HEK293 (cell line): Measurements from ENCODE around the gene SUPV3L1.
A peak's percentile ranks its signal among the peaks of the same experiment; 100 is the strongest.

Experiments used
- CTCF ChIA-PET: fragments of 350-600 bp; formaldehyde crosslinking; extraction: SDS; loops from one replicate; lab custom pipeline; 2021; ENCODE audit warnings: antibody characterized with exemption; lab: Yijun Ruan, JAX
- POLR2A ChIA-PET: fragments of 300-600 bp; formaldehyde crosslinking; extraction: SDS; loops from one replicate; lab custom pipeline; 2020; ENCODE audit warnings: antibody characterized with exemption, inconsistent platforms; lab: Yijun Ruan, JAX
- H3K27ac ChIP-seq: fragments of 200-500 bp; sonication (Bioruptor generic); 2 replicates; pipeline ENCODE4 v1.5.1; 2014; ENCODE audit warnings: low read depth, low read length, control low read depth, inconsistent platforms; ENCODE audit errors: extremely low read depth
- H3K36me3 ChIP-seq, 2 experiments: fragments of 200-500 bp in 1 of 2; sonication (Bioruptor generic) in 1 of 2; 1 replicate in 1 of 2; 2 replicates in 1 of 2; pipeline ENCODE4 v1.5.1; 2014 to 2017; ENCODE audit warnings: inconsistent platforms in 2 of 2, low read length in 2 of 2; ENCODE audit not compliant: control insufficient read depth in 2 of 2, insufficient read depth in 1 of 2
- H3K4me1 ChIP-seq: fragments of 200-500 bp; sonication (Bioruptor generic); 2 replicates; pipeline ENCODE4 v1.5.1; 2014; ENCODE audit warnings: mild to moderate bottlenecking, low read length, inconsistent platforms; ENCODE audit not compliant: control insufficient read depth, insufficient read depth
- H3K4me3 ChIP-seq: 2 replicates; pipeline ENCODE4 v1.5.1; 2011; ENCODE audit warnings: low read depth, mild to moderate bottlenecking, control low read depth, low read length, moderate library complexity
- H3K9me3 ChIP-seq: fragments of 200-500 bp; sonication (Bioruptor generic); 2 replicates; pipeline ENCODE4 v1.5.1; 2014; ENCODE audit warnings: low read depth, low read length, inconsistent platforms; ENCODE audit not compliant: control insufficient read depth, insufficient read depth
- GLI4 ChIP-seq: fragments of 450-650 bp; formaldehyde crosslinking; IDR thresholded peaks from 2 replicates; pipeline ENCODE4 v1.5.1; 2016; ENCODE audit warnings: missing biosample characterization, missing genetic modification characterization
- HOXA7 ChIP-seq: sonication (generic); formaldehyde crosslinking; IDR thresholded peaks from 2 replicates; pipeline ENCODE4 v1.8.1; 2022; ENCODE audit warnings: missing genetic modification reagents, borderline replicate concordance
- KLF16 ChIP-seq: fragments of 450-650 bp; formaldehyde crosslinking; IDR thresholded peaks from 2 replicates; pipeline ENCODE4 v1.5.1; 2017; ENCODE audit warnings: missing biosample characterization, missing genetic modification characterization
- MEIS1 ChIP-seq: sonication (generic); formaldehyde crosslinking; IDR thresholded peaks from 2 replicates; pipeline ENCODE4 v1.8.1; 2022; ENCODE audit warnings: missing genetic modification reagents, mild to moderate bottlenecking, borderline replicate concordance
- PRDM2 ChIP-seq: fragments of 450-650 bp; formaldehyde crosslinking; IDR thresholded peaks from 2 replicates; pipeline ENCODE4 v1.5.1; 2016; ENCODE audit warnings: missing biosample characterization, missing genetic modification characterization, borderline replicate concordance
- YY1 ChIP-seq: fragments of 450-650 bp; formaldehyde crosslinking; IDR thresholded peaks from 2 replicates; pipeline ENCODE4 v1.5.1; 2018; ENCODE audit warnings: missing biosample characterization, missing genetic modification characterization
- ZNF10 ChIP-seq: fragments of 450-650 bp; formaldehyde crosslinking; IDR thresholded peaks from 2 replicates; pipeline ENCODE4 v1.5.1; 2017; ENCODE audit warnings: missing biosample characterization, missing genetic modification characterization
- ZNF175 ChIP-seq: fragments of 450-650 bp; formaldehyde crosslinking; IDR thresholded peaks from 2 replicates; pipeline ENCODE4 v1.5.1; 2016; ENCODE audit warnings: missing biosample characterization, missing genetic modification characterization
- ZNF23 ChIP-seq: fragments of 450-650 bp; formaldehyde crosslinking; IDR thresholded peaks from 2 replicates; pipeline ENCODE4 v1.5.1; 2016; ENCODE audit warnings: missing biosample characterization, missing genetic modification characterization, borderline replicate concordance
- ZNF292 ChIP-seq: fragments of 450-650 bp; formaldehyde crosslinking; IDR thresholded peaks from 2 replicates; pipeline ENCODE4 v1.5.1; 2016; ENCODE audit warnings: low read depth, missing biosample characterization, missing genetic modification characterization, borderline replicate concordance
- ZNF366 ChIP-seq: fragments of 450-650 bp; formaldehyde crosslinking; conservative IDR thresholded peaks from 2 replicates; pipeline ENCODE4 v1.5.1; 2016; ENCODE audit warnings: missing biosample characterization, missing genetic modification characterization
- ZNF645 ChIP-seq: fragments of 450-650 bp; formaldehyde crosslinking; IDR thresholded peaks from 2 replicates; pipeline ENCODE4; 2016; ENCODE audit warnings: missing biosample characterization, missing genetic modification characterization
- ZNF747 ChIP-seq: fragments of 450-650 bp; formaldehyde crosslinking; IDR thresholded peaks from 2 replicates; pipeline ENCODE4 v1.5.1; 2016; ENCODE audit warnings: missing biosample characterization, missing genetic modification characterization
- ZNF791 ChIP-seq: fragments of 450-650 bp; formaldehyde crosslinking; IDR thresholded peaks from 2 replicates; pipeline ENCODE4 v1.5.1; 2016; ENCODE audit warnings: missing biosample characterization, missing genetic modification characterization

The SUPV3L1 gene

DNA sequence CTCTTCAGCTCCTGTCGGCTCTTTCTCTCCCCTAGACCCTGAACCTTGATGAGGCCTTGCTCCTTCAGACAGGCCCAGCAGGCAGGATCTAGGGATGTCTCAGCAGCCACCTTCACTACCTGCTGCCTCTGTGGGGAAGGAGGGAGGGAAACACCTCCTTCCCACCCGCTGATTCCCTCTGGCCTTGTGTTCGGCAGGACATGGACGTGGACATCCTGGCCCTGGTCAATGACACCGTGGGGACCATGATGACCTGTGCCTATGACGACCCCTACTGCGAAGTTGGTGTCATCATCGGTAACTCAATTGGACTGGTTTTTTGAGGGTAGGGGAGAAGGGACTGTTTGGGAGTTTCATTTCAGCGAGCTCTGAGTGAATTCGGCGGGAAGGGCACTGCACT lies 60.4 kb downstream of the SUPV3L1 start:
- TF ChIP-seq ZNF747 (tag by site-specific recombination) (no peak), GLI4 (tag by site-specific recombination) (no peak), PRDM2 (tag by site-specific recombination) (no peak)
- TF ChIP-seq, all 188 proteins: peak for 0
- H3K4me1 ChIP-seq = no peaks in the 10 kb centered on the region
- H3K27ac ChIP-seq = no peak overlapping the region
- H3K4me3 ChIP-seq = no peak overlapping the region
- ChIA-PET POLR2A (no interaction called here), CTCF (interaction anchor here (0.6 to 7.5 kb wide), 3 partner anchors 151 to 397 kb away, joined by 4 to 147 read pairs (median 22); no protein-coding TSS in a partner anchor)
- no peaks in the 10 kb centered on the region for H3K36me3 ChIP-seq
- no peaks in the 10 kb centered on the region for H3K9me3 ChIP-seq

DNA sequence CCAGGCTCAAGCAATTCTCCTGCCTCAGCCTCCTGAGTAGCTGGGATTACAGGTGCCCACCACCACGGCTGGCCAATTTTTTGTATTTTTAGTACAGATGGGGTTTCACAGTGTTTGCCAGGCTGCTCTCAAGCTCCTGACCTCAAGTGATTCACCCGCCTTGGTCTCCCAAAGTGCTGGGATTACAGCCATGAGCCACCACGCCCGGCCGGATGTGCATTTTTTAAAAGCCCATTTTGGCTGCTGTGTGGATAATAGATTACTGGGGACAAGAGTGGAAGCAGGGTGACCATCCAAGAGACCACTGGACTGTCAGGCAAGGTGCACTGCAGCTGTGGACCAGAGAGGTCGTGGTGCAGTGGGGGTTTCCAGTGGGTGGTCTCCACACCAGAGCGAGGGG lies 61.5 kb downstream of the SUPV3L1 start:
- no peak for TF ChIP-seq ZNF175 (tag by site-specific recombination)
- TF ChIP-seq HOXA7 = no peak
- no peak for TF ChIP-seq ZNF23 (tag by site-specific recombination)
- TF ChIP-seq MEIS1 (CRISPR knock-in tag) = no peak
- no peak for TF ChIP-seq KLF16 (tag by site-specific recombination)
- no peak for TF ChIP-seq ZNF645 (tag by site-specific recombination)
- TF ChIP-seq ZNF292 (tag by site-specific recombination) = no peak
- TF ChIP-seq YY1 = no peak
- no peak for TF ChIP-seq ZNF366
- no peak overlapping the region for H3K27ac ChIP-seq
- CTCF ChIA-PET = interaction anchor here (1.8 kb wide), 1 partner anchor 167 kb away, joined by 6 read pairs; no protein-coding TSS in a partner anchor
- H3K9me3 ChIP-seq = no peaks in the 10 kb centered on the region
- no peaks in the 10 kb centered on the region for H3K36me3 ChIP-seq
- POLR2A ChIA-PET = no interaction called here
- no peaks in the 10 kb centered on the region for H3K4me1 ChIP-seq
- H3K4me3 ChIP-seq = no peak overlapping the region

- POLR2A ChIA-PET = no interaction called here
- no peaks in the 10 kb centered on the region for H3K9me3 ChIP-seq
- H3K27ac ChIP-seq = no peak overlapping the region
- no peaks in the 10 kb centered on the region for H3K4me1 ChIP-seq
- CTCF ChIA-PET = interaction anchor here (0.6 to 1.8 kb wide), 3 partner anchors 43 to 387 kb away, joined by 3 to 6 read pairs (median 3); no protein-coding TSS in a partner anchor
- no peak overlapping the region for H3K4me3 ChIP-seq
- TF ChIP-seq ZNF10 (tag by site-specific recombination) (peak; percentile 44; the same call in 1 of the 2 replicates), ZNF791 (no peak)
- no peaks in the 10 kb centered on the region for H3K36me3 ChIP-seq
Observed at GRCh38 chr10:69242040-69242851, 62.2 kb downstream of the SUPV3L1 start.
